ENCODE measurements around the gene PSMB7.

- TF ChIP-seq CTCF (conservative IDR thresholded peaks at IDR 0.05; ENCODE audit: low read length), result no peak
- TF ChIP-seq EZH2phosphoT487 (IDR thresholded peaks at IDR 0.05; ENCODE audit: borderline replicate concordance, low read depth, low read length), result no peak
Measured at GRCh38 chr9:124423155-124423554, 7.9 kb upstream of the PSMB7 start.
